SK-N-SH (cell line): ENCODE results near the gene ZNF578. TPM values are rescaled to one million over a fixed set of nuclear protein-coding genes. Genes with fewer than 3 reads are reported as not detected.

Experiments used
- CTCF ChIA-PET: fragments of 300-600, 350-600 bp; formaldehyde crosslinking; extraction: SDS; loops from one replicate; lab custom pipeline; 2021; lab: Yijun Ruan, JAX
- POLR2A ChIA-PET: fragments of 350-600 bp; sonication (Branson Sonifier 250); formaldehyde crosslinking; extraction: SDS; loops from one replicate; lab custom pipeline; 2020; ENCODE audit warnings: antibody characterized with exemption, inconsistent platforms; lab: Yijun Ruan, JAX
- DNase-seq: peaks from one replicate; pipeline ENCODE4 v3.0.0; 2012
- H2AFZ ChIP-seq: fragments of 200-600 bp; sonication (generic); 2 replicates; pipeline ENCODE4 v1.8.1; 2016; ENCODE audit warnings: antibody characterized with exemption, mild to moderate bottlenecking, low read depth
- H3F3A ChIP-seq: fragments of 200-600 bp; sonication (generic); replicated peaks from 2 replicates; pipeline ENCODE3; 2016; ENCODE audit warnings: antibody characterized with exemption, mild to moderate bottlenecking; ENCODE audit not compliant: insufficient read depth
- H3K27ac ChIP-seq, 2 experiments: fragments of 200-500 bp in 1 of 2; fragments of 200-600 bp in 1 of 2; sonication (Bioruptor generic) in 1 of 2; sonication (generic), shearing (Covaris generic) in 1 of 2; 2 replicates each; pipeline versions ENCODE4 v1.5.1 to v1.6.1; 2014 to 2016; ENCODE audit warnings: low read depth in 2 of 2, inconsistent platforms in 1 of 2, low read length in 1 of 2, mild to moderate bottlenecking in 1 of 2, mixed read lengths in 1 of 2
- H3K27me3 ChIP-seq: fragments of 200-600 bp; sonication (generic), shearing (Covaris generic); 2 replicates; pipeline ENCODE4 v1.6.1; 2016; ENCODE audit warnings: mixed run types; ENCODE audit not compliant: insufficient read depth
- H3K36me3 ChIP-seq, 2 experiments: fragments of 200-500 bp in 1 of 2; fragments of 200-600 bp in 1 of 2; sonication (Bioruptor generic) in 1 of 2; sonication (generic) in 1 of 2; replicated peaks in 1 of 2; 2 replicates each; pipeline versions ENCODE3 to v1.5.1; 2014 to 2016; ENCODE audit warnings: low read length in 1 of 2, mild to moderate bottlenecking in 1 of 2; ENCODE audit not compliant: insufficient read depth in 2 of 2, control insufficient read depth in 1 of 2
- H3K4me1 ChIP-seq, 2 experiments: fragments of 200-500 bp in 1 of 2; fragments of 200-600 bp in 1 of 2; sonication (Bioruptor generic) in 1 of 2; sonication (generic), shearing (Covaris generic) in 1 of 2; 2 replicates each; pipeline versions ENCODE4 v1.5.1 to v1.6.1; 2014 to 2016; ENCODE audit warnings: low read depth in 1 of 2, low read length in 1 of 2, mixed run types in 1 of 2; ENCODE audit not compliant: insufficient read depth in 2 of 2, control insufficient read depth in 1 of 2
- H3K4me2 ChIP-seq: fragments of 200-600 bp; sonication (generic), shearing (Covaris generic); 2 replicates; pipeline ENCODE4 v1.6.1; 2017; ENCODE audit warnings: mixed run types
- H3K4me3 ChIP-seq, 2 experiments: fragments of 200-500 bp in 1 of 2; fragments of 200-600 bp in 1 of 2; sonication (Bioruptor generic) in 1 of 2; sonication (generic), shearing (Covaris generic) in 1 of 2; 2 replicates each; pipeline versions ENCODE4 v1.5.1 to v1.8.1; 2014 to 2016; ENCODE audit warnings: low read depth in 2 of 2, inconsistent platforms in 1 of 2, low read length in 1 of 2, mild to moderate bottlenecking in 1 of 2, mixed read lengths in 1 of 2, moderate library complexity in 1 of 2
- H3K79me2 ChIP-seq: fragments of 200-600 bp; sonication (generic); 2 replicates; pipeline ENCODE4 v1.8.1; 2017; ENCODE audit warnings: mild to moderate bottlenecking; ENCODE audit not compliant: insufficient read depth
- H3K9ac ChIP-seq: fragments of 200-600 bp; sonication (generic); 2 replicates; pipeline ENCODE4 v1.6.1; 2017; ENCODE audit warnings: mixed run types
- H3K9me2 ChIP-seq: fragments of 200-600 bp; sonication (generic); 2 replicates; pipeline ENCODE4 v1.6.1; 2017; ENCODE audit warnings: mixed run types
- H3K9me3 ChIP-seq: fragments of 200-600 bp; sonication (generic); 2 replicates; pipeline ENCODE4 v1.6.1; 2017; ENCODE audit warnings: mixed run types, mild to moderate bottlenecking, moderate library complexity
- H4K20me1 ChIP-seq: fragments of 200-600 bp; sonication (generic); 2 replicates; pipeline ENCODE4 v1.6.1; 2017; ENCODE audit warnings: mild to moderate bottlenecking, mixed run types; ENCODE audit not compliant: insufficient read depth
- CHD2 ChIP-seq: fragments of 150-350 bp; IDR thresholded peaks from 2 replicates; pipeline ENCODE4 v1.6.1; 2018; ENCODE audit warnings: low read length; ENCODE audit not compliant: partially characterized antibody
- ELF1 ChIP-seq: IDR thresholded peaks from 2 replicates; pipeline ENCODE4 v1.4.0; 2012
- EP300 ChIP-seq, 2 experiments: IDR thresholded peaks; 2 replicates each; pipeline versions ENCODE4 v1.4.0 to v1.6.1; 2012; ENCODE audit warnings: borderline replicate concordance in 1 of 2, low read depth in 1 of 2, low read length in 1 of 2
- FOXJ3 ChIP-seq: sonication (generic); formaldehyde crosslinking; IDR thresholded peaks from 2 replicates; pipeline ENCODE4 v1.5.1; 2020; ENCODE audit warnings: mild to moderate bottlenecking, missing genetic modification reagents
- FOXM1 ChIP-seq: IDR thresholded peaks from 2 replicates; pipeline ENCODE4 v1.4.0; 2012; ENCODE audit warnings: low read depth, mild to moderate bottlenecking
- GATA2 ChIP-seq: sonication (generic); formaldehyde crosslinking; IDR thresholded peaks from 2 replicates; pipeline ENCODE4 v1.5.0; 2020; ENCODE audit warnings: mild to moderate bottlenecking, missing genetic modification reagents
- JUND ChIP-seq: IDR thresholded peaks from 2 replicates; pipeline ENCODE4 v1.4.0; 2012
- MEF2A ChIP-seq: IDR thresholded peaks from 2 replicates; pipeline ENCODE4 v1.4.0; 2012; ENCODE audit warnings: low read depth, borderline replicate concordance
- MXI1 ChIP-seq: IDR thresholded peaks from 2 replicates; pipeline ENCODE4 v1.6.1; 2012; ENCODE audit warnings: mild to moderate bottlenecking, low read depth, low read length, improper control_type of control experiment
- NRF1 ChIP-seq: IDR thresholded peaks from 2 replicates; pipeline ENCODE4 v1.6.1; 2012; ENCODE audit warnings: low read depth, mild to moderate bottlenecking, low read length
- RAD21 ChIP-seq: IDR thresholded peaks from 2 replicates; pipeline ENCODE4 v1.6.1; 2012; ENCODE audit warnings: mild to moderate bottlenecking, low read length
- RFX5 ChIP-seq: IDR thresholded peaks from 2 replicates; pipeline ENCODE4 v1.6.1; 2012; ENCODE audit warnings: mild to moderate bottlenecking, improper control_type of control experiment, low read length
- RXRA ChIP-seq: IDR thresholded peaks from 2 replicates; pipeline ENCODE4 v1.4.0; 2012; ENCODE audit warnings: low read depth, mild to moderate bottlenecking, borderline replicate concordance
- SIN3A ChIP-seq: IDR thresholded peaks from 2 replicates; pipeline ENCODE4 v1.6.1; 2012; ENCODE audit warnings: low read depth, mild to moderate bottlenecking, low read length, moderate library complexity, borderline replicate concordance
- TAF1 ChIP-seq: IDR thresholded peaks from 2 replicates; pipeline ENCODE4 v1.6.1; 2012; ENCODE audit warnings: low read depth, mild to moderate bottlenecking, low read length, moderate library complexity, borderline replicate concordance
- TCF12 ChIP-seq: IDR thresholded peaks from 2 replicates; pipeline ENCODE4 v1.4.0; 2012
- TEAD4 ChIP-seq: IDR thresholded peaks from 2 replicates; pipeline ENCODE4 v1.4.0; 2012; ENCODE audit warnings: mild to moderate bottlenecking, borderline replicate concordance; ENCODE audit not compliant: insufficient read depth
- WGBS: methylation state at CpG from one replicate; pipeline ENCODE4 v1.1.6; 2017; ENCODE audit warnings: low lambda C conversion rate; 5-methylcytosine and 5-hydroxymethylcytosine counted together
- polyA plus RNA-seq, 3 experiments: library from polyadenylated mRNA; depleted of rRNA; stranded (reverse); fragments of >200 nt; gene quantifications; 2 replicates each; pipeline ENCODE4 v1.2.3, GENCODE V29; 2012
- TF ChIP-seq, protein P1 (sequence below): IDR thresholded peaks from 2 replicates; pipeline ENCODE4 v1.6.1; 2012; ENCODE audit warnings: mild to moderate bottlenecking, low read depth, low read length, moderate library complexity
- TF ChIP-seq, protein P2 (sequence below): IDR thresholded peaks from 2 replicates; pipeline ENCODE4 v1.4.0; 2012; ENCODE audit warnings: low read depth

The ZNF578 gene
- polyA plus RNA-seq, 1 of the 3 experiments (the other 2 are of a cell fraction), result 2.5 TPM

DNA sequence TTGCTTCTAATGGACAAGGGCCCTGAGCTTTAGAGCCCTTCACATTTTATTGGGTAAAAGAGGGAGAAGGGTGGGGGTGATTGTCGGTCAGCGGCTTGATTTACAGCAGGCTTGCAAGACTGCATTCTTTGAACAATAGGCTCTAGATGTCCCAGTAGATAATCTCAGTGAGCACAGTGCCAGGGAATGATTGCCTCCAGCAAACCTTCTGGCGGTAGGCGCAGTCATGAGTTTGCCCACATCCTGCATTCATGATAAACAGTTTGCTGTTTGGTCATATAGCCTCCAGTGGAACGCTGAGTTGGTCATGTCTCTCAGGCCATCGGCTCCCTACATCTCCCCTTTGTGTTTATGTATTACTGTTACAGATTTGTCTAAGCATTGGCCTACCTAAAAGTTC lies 43.1 kb upstream of the ZNF578 start (continued):
- TF ChIP-seq GATA2 (CRISPR knock-in tag) (no peak), NRF1 (no peak), RAD21 (no peak), ELF1 (no peak)

DNA sequence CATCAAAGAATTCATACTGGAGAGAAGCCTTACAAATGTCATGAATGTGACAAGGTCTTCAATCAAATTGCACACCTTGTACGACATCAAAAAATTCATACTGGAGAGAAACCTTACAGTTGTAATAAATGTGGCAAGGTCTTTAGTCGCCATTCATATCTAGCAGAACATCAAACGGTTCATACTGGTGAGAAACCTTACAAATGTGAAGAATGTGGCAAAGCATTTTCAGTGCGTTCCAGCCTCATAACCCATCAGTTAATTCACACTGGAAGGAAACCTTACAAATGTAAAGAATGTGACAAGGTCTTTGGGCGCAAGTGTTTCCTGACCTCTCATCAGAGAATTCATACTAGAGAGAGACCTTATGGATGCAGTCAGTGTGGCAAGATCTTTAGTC lies 37.6 kb upstream of the ZNF578 start:
- ChIA-PET POLR2A (no interaction called here), CTCF (interaction anchor here (1.6 kb wide), 1 partner anchor 72 kb away, joined by 4 read pairs; no protein-coding TSS in a partner anchor)
- Histone ChIP-seq H3K9ac (no peak overlapping the region), H3K36me3 (peaks cover 18 to 19% of the 10 kb centered on the region in 2 experiments), H2AFZ (no peak overlapping the region), H3K9me2 (no peaks in the 10 kb centered on the region), H3K27ac (no peak overlapping the region), H3K79me2 (no peaks in the 10 kb centered on the region), H3F3A (no peaks in the 10 kb centered on the region), H3K4me1 (no peaks in the 10 kb centered on the region), H4K20me1 (no peaks in the 10 kb centered on the region), H3K4me2 (no peak overlapping the region), H3K27me3 (no peaks in the 10 kb centered on the region), H3K9me3 (peaks cover 3% of the 10 kb centered on the region; the same call in 1 of the 2 replicates), H3K4me3 (no peak overlapping the region)
- 67% methylated on average over 5 of the region's 5 CpGs for WGBS
- no peak for TF ChIP-seq RXRA
- no peak for TF ChIP-seq TAF1
- TF ChIP-seq, protein P1, sequence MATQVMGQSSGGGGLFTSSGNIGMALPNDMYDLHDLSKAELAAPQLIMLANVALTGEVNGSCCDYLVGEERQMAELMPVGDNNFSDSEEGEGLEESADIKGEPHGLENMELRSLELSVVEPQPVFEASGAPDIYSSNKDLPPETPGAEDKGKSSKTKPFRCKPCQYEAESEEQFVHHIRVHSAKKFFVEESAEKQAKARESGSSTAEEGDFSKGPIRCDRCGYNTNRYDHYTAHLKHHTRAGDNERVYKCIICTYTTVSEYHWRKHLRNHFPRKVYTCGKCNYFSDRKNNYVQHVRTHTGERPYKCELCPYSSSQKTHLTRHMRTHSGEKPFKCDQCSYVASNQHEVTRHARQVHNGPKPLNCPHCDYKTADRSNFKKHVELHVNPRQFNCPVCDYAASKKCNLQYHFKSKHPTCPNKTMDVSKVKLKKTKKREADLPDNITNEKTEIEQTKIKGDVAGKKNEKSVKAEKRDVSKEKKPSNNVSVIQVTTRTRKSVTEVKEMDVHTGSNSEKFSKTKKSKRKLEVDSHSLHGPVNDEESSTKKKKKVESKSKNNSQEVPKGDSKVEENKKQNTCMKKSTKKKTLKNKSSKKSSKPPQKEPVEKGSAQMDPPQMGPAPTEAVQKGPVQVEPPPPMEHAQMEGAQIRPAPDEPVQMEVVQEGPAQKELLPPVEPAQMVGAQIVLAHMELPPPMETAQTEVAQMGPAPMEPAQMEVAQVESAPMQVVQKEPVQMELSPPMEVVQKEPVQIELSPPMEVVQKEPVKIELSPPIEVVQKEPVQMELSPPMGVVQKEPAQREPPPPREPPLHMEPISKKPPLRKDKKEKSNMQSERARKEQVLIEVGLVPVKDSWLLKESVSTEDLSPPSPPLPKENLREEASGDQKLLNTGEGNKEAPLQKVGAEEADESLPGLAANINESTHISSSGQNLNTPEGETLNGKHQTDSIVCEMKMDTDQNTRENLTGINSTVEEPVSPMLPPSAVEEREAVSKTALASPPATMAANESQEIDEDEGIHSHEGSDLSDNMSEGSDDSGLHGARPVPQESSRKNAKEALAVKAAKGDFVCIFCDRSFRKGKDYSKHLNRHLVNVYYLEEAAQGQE, result no peak
- TF ChIP-seq ELF1, result no peak
- no peak for TF ChIP-seq MEF2A
- TF ChIP-seq SIN3A, result no peak
- no peak for TF ChIP-seq FOXM1
- no peak for TF ChIP-seq TCF12
- no peak for TF ChIP-seq TEAD4
- no peak for DNase-seq

DNA sequence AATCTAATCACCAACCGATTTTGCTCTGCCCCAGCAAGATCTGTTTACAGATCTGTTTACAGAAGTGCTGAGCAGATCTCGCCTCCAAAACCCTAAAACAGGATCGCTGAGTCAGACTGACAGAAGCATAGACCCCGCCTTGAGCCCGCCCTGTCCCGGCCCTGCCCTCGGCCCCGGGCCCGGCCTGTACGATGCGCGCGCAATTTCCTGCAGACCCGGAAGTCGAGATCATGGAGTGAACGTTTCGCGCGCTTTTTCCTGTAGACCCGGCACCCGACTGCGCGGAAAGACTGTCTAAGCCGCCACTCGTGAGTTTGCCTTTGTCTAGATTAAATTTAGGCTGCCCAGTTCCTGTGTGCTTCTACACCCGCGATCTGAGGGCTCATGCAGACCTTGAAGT lies 24.4 kb upstream of the ZNF578 start, which contains the start of gene ZNF534:
ZNF534 (plus strand) TSS at position 212 of the 400 bp plus-strand sequence. CDS start 2,327 bp downstream, outside the sequence.
- no peak for TF ChIP-seq MXI1
- no peak for TF ChIP-seq NRF1
- TF ChIP-seq JUND, result no peak
- TF ChIP-seq TAF1, result no peak
- no peak for TF ChIP-seq FOXJ3
- no peak for TF ChIP-seq RFX5
- TF ChIP-seq EP300 (IDR thresholded peaks at IDR 0.05; ENCODE audit: borderline replicate concordance in 1 of 2, low read depth in 1 of 2, low read length in 1 of 2), result no peak
- no peak for TF ChIP-seq RXRA
- TF ChIP-seq, protein P2, sequence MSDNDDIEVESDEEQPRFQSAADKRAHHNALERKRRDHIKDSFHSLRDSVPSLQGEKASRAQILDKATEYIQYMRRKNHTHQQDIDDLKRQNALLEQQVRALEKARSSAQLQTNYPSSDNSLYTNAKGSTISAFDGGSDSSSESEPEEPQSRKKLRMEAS, result no peak
- no peak for TF ChIP-seq CHD2
- no peak for TF ChIP-seq GATA2 (CRISPR knock-in tag)
- no peak for TF ChIP-seq TEAD4
- TF ChIP-seq, protein P1, result no peak
- no peak for TF ChIP-seq SIN3A
- H2AFZ ChIP-seq, result no peak within 1 kb of the TSS
- no peaks in the 10 kb centered on the region for H3K9me3 ChIP-seq
- ChIA-PET CTCF (no interaction called here), POLR2A (no interaction called here)
- H3K9ac ChIP-seq, result no peak within 1 kb of the TSS
- H3K4me1 ChIP-seq, result no peaks in the 10 kb centered on the region
- WGBS, result 69% methylated on average over 27 of the region's 27 CpGs
- H3K27me3 ChIP-seq, result no peaks in the 10 kb centered on the region
- H4K20me1 ChIP-seq, result no peaks in the 10 kb centered on the region
- DNase-seq, result no peak
- H3K9me2 ChIP-seq, result no peaks in the 10 kb centered on the region
- H3K4me3 ChIP-seq, result no peak within 1 kb of the TSS
- no peak within 1 kb of the TSS for H3K27ac ChIP-seq
- H3K36me3 ChIP-seq, result no peaks in the 10 kb centered on the region
- no peaks in the 10 kb centered on the region for H3F3A ChIP-seq
- no peaks in the 10 kb centered on the region for H3K79me2 ChIP-seq
- no peak within 1 kb of the TSS for H3K4me2 ChIP-seq
